ENCODE measurements around the gene YBX1.
"Not testable (repeated sequence)": the region's sequence is repeated elsewhere in the genome, so short reads cannot be mapped to it uniquely, and the experiment has no call there.

DNA sequence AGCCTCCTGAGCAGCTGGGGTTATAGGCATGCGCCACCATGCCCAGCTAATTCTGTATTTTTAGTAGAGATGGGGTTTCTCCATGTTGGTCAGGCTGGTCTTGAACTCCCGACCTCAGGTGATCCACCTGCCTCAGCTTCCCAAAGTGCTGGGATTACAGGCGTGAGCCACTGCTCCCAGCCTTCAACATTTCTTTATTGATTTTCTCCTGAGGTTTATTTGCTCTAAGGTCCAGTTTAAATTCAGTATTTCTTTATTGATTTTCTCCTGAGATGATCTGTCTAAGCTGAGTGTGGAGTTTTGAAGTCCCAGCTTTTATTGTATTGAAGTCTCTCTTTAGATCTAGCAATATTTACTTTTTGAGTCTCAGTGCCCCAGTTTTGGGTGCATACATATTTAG lies 30.6 kb downstream of the YBX1 start:
- TF ChIP-seq, protein P1, sequence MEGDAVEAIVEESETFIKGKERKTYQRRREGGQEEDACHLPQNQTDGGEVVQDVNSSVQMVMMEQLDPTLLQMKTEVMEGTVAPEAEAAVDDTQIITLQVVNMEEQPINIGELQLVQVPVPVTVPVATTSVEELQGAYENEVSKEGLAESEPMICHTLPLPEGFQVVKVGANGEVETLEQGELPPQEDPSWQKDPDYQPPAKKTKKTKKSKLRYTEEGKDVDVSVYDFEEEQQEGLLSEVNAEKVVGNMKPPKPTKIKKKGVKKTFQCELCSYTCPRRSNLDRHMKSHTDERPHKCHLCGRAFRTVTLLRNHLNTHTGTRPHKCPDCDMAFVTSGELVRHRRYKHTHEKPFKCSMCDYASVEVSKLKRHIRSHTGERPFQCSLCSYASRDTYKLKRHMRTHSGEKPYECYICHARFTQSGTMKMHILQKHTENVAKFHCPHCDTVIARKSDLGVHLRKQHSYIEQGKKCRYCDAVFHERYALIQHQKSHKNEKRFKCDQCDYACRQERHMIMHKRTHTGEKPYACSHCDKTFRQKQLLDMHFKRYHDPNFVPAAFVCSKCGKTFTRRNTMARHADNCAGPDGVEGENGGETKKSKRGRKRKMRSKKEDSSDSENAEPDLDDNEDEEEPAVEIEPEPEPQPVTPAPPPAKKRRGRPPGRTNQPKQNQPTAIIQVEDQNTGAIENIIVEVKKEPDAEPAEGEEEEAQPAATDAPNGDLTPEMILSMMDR (IDR thresholded peaks at IDR 0.05; ENCODE audit: low read length) = not testable (repeated sequence)
- not testable (repeated sequence) for TF ChIP-seq EZH2 (IDR thresholded peaks at IDR 0.05; ENCODE audit: borderline replicate concordance, low read length)
